ENCODE results near the gene PPIL1. TPM values are rescaled to one million over a fixed set of nuclear protein-coding genes. Genes with fewer than 3 reads are reported as not detected.

Gene PPIL1
- total RNA-seq, 1 donor from 2014 or later: 36.6 TPM

DNA sequence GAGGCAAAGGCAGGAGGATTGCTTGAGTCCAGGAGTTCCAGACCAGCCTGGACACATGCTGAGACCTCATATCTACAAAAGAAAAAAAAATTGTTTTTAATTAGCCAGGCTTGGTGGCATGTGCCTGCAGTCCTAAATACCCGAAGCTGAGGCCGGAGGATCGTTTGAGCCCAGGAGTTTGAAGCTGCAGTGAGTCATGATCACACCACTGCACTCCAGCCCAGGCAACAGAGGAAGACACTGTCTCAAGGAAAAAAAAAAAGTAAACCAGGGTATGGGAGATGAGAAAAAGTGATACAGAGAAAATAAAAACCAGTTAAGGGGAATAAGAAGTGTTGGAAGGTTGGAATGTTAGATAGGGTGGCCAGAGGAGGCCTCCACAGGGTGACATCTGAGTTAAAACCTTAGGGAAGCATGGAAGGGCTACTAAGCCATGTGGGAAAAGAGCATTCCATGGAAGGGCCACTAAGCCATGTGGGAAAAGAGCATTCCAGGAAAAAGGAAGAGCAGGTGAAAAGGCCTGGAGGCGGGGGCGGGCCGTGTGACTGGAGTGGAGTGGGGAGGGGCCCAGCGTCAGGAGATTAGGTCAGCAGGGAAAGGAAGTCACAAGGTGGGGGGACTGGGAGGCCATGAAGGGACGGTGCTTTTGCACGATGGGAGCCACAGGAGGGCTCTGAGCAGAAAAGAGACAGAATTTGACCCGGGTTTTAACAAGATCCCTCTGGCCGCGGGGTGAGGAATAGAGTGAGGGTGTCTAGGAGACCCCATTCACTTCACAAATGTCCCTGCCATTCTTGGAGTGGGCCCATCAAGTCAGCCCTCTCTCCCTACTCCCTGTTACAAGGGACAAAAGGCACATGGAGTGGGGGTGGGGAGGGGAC lies 53.7 kb downstream of the PPIL1 start:
- Histone ChIP-seq H3K4me3 (ENCODE audit: insufficient read depth, low read depth, low read length) (no peak overlapping the region), H3K79me2 (ENCODE audit: insufficient read depth, low read length) (no peaks in the 10 kb centered on the region), H3K27me3 (ENCODE audit: insufficient read depth, low read length) (no peaks in the 10 kb centered on the region), H3K27ac (ENCODE audit: low read depth, low read length) (no peak overlapping the region), H3K9ac (ENCODE audit: low read length) (no peak overlapping the region), H3K4me2 (ENCODE audit: low read length) (no peak overlapping the region), H4K20me1 (ENCODE audit: insufficient read depth, low read length) (no peaks in the 10 kb centered on the region), H3K9me3 (ENCODE audit: insufficient read depth, low read depth, low read length) (no peaks in the 10 kb centered on the region), H3K36me3 (ENCODE audit: insufficient read depth, low read length) (no peaks in the 10 kb centered on the region), H3K4me1 (ENCODE audit: insufficient read depth, low read length) (peaks cover 10% of the 10 kb centered on the region), H2AFZ (ENCODE audit: low read depth, low read length) (no peak overlapping the region)
- peak overlapping the region; percentile 73 for H3K27ac Mint-ChIP-seq (ENCODE audit: unreplicated experiment)
- no peak overlapping the region for H3K4me3 Mint-ChIP-seq (ENCODE audit: unreplicated experiment)
- H3K36me3 Mint-ChIP-seq (ENCODE audit: low read depth, unreplicated experiment): peaks cover 4% of the 10 kb centered on the region
- DNase-seq (ENCODE audit: low read depth) (peak; percentile 51), FAIRE-seq (no peak)
- TF ChIP-seq, protein P1, sequence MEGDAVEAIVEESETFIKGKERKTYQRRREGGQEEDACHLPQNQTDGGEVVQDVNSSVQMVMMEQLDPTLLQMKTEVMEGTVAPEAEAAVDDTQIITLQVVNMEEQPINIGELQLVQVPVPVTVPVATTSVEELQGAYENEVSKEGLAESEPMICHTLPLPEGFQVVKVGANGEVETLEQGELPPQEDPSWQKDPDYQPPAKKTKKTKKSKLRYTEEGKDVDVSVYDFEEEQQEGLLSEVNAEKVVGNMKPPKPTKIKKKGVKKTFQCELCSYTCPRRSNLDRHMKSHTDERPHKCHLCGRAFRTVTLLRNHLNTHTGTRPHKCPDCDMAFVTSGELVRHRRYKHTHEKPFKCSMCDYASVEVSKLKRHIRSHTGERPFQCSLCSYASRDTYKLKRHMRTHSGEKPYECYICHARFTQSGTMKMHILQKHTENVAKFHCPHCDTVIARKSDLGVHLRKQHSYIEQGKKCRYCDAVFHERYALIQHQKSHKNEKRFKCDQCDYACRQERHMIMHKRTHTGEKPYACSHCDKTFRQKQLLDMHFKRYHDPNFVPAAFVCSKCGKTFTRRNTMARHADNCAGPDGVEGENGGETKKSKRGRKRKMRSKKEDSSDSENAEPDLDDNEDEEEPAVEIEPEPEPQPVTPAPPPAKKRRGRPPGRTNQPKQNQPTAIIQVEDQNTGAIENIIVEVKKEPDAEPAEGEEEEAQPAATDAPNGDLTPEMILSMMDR (IDR thresholded peaks at IDR 0.05; ENCODE audit: insufficient read depth, low read depth, low read length): no peak
- no peak for TF ChIP-seq EZH2 (IDR thresholded peaks at IDR 0.05; ENCODE audit: insufficient read depth, low read length)
- H3K27me3 Mint-ChIP-seq (ENCODE audit: low read depth, unreplicated experiment): peaks cover 14% of the 10 kb centered on the region
- peaks cover 21% of the 10 kb centered on the region for H3K4me1 Mint-ChIP-seq (ENCODE audit: low read depth, unreplicated experiment)
- no peaks in the 10 kb centered on the region for H3K9me3 Mint-ChIP-seq (ENCODE audit: unreplicated experiment)

DNA sequence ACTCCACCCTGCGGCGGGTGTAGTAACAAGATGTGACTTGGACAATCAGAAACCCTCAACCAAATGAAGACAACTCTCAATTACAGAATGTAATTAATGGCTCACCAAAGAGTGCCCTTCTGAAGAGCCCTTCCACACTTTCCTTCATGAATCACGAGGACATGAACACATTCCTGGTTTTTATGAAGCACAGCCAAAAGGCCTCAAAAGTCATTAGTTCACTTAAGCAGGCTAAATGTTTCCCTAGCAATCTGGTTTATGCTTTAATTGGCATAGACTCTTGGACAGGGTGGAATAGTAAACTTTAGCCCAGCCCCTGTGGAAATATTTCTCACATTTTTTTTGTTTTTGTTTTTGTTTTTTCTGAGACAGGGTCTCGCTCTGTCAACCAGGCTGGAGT lies 55.8 kb downstream of the PPIL1 start:
- no peak for DNase-seq (ENCODE audit: low read depth)
- no peak overlapping the region for H3K4me3 ChIP-seq (ENCODE audit: insufficient read depth, low read depth, low read length)
- H3K4me2 ChIP-seq (ENCODE audit: low read length): no peak overlapping the region
- peaks cover 10% of the 10 kb centered on the region for H3K4me1 ChIP-seq (ENCODE audit: insufficient read depth, low read length)
- no peaks in the 10 kb centered on the region for H4K20me1 ChIP-seq (ENCODE audit: insufficient read depth, low read length)
- H3K27me3 ChIP-seq (ENCODE audit: insufficient read depth, low read length): peaks cover 2% of the 10 kb centered on the region
- H3K36me3 ChIP-seq (ENCODE audit: insufficient read depth, low read length): no peaks in the 10 kb centered on the region
- Mint-ChIP-seq H3K36me3 (ENCODE audit: low read depth, unreplicated experiment) (peaks cover 4% of the 10 kb centered on the region), H3K4me1 (ENCODE audit: low read depth, unreplicated experiment) (peaks cover 21% of the 10 kb centered on the region), H3K27ac (ENCODE audit: unreplicated experiment) (no peak overlapping the region), H3K27me3 (ENCODE audit: low read depth, unreplicated experiment) (peaks cover 23% of the 10 kb centered on the region), H3K9me3 (ENCODE audit: unreplicated experiment) (no peaks in the 10 kb centered on the region), H3K4me3 (ENCODE audit: unreplicated experiment) (no peak overlapping the region)
- no peak for FAIRE-seq
- no peak overlapping the region for H3K9ac ChIP-seq (ENCODE audit: low read length)
- no peaks in the 10 kb centered on the region for H3K79me2 ChIP-seq (ENCODE audit: insufficient read depth, low read length)
- TF ChIP-seq, protein P1 (IDR thresholded peaks at IDR 0.05; ENCODE audit: insufficient read depth, low read depth, low read length): no peak
- no peak for TF ChIP-seq EZH2 (IDR thresholded peaks at IDR 0.05; ENCODE audit: insufficient read depth, low read length)
- no peak overlapping the region for H3K27ac ChIP-seq (ENCODE audit: low read depth, low read length)
- no peak overlapping the region for H2AFZ ChIP-seq (ENCODE audit: low read depth, low read length)
- H3K9me3 ChIP-seq (ENCODE audit: insufficient read depth, low read depth, low read length): no peaks in the 10 kb centered on the region

DNA sequence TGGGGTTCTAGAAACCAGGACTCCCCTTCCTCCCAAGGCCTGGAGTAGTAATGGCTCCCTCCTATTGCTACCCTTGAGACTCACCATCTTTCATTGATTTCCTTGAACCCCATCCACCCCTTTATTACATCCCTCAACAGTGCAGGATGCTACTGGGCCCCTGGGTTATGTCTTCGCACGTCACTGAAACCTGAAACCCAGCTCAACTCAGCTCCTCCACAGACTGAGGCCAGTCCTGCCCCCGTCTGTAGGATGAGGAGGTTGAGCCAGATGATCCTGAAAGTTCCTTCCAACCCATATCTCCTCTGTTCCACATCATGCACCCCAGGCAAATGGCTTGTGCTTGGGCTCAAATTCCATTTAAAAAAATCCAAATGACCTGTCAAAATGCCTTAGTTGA lies 56.8 kb downstream of the PPIL1 start:
- Mint-ChIP-seq H3K9me3 (ENCODE audit: unreplicated experiment) (no peaks in the 10 kb centered on the region), H3K27ac (ENCODE audit: unreplicated experiment) (no peak overlapping the region), H3K4me1 (ENCODE audit: low read depth, unreplicated experiment) (peaks cover 18% of the 10 kb centered on the region), H3K4me3 (ENCODE audit: unreplicated experiment) (no peak overlapping the region), H3K36me3 (ENCODE audit: low read depth, unreplicated experiment) (peaks cover 4% of the 10 kb centered on the region), H3K27me3 (ENCODE audit: low read depth, unreplicated experiment) (peaks cover 26% of the 10 kb centered on the region)
- H3K4me3 ChIP-seq (ENCODE audit: insufficient read depth, low read depth, low read length): no peak overlapping the region
- H3K79me2 ChIP-seq (ENCODE audit: insufficient read depth, low read length): no peaks in the 10 kb centered on the region
- no peaks in the 10 kb centered on the region for H3K9me3 ChIP-seq (ENCODE audit: insufficient read depth, low read depth, low read length)
- FAIRE-seq: no peak
- peaks cover 8% of the 10 kb centered on the region for H3K4me1 ChIP-seq (ENCODE audit: insufficient read depth, low read length)
- H3K27ac ChIP-seq (ENCODE audit: low read depth, low read length): no peak overlapping the region
- no peak overlapping the region for H3K9ac ChIP-seq (ENCODE audit: low read length)
- H3K36me3 ChIP-seq (ENCODE audit: insufficient read depth, low read length): no peaks in the 10 kb centered on the region
- H3K4me2 ChIP-seq (ENCODE audit: low read length): no peak overlapping the region
- H4K20me1 ChIP-seq (ENCODE audit: insufficient read depth, low read length): no peaks in the 10 kb centered on the region
- H2AFZ ChIP-seq (ENCODE audit: low read depth, low read length): no peak overlapping the region
- no peak for TF ChIP-seq EZH2 (IDR thresholded peaks at IDR 0.05; ENCODE audit: insufficient read depth, low read length)
- TF ChIP-seq, protein P1 (IDR thresholded peaks at IDR 0.05; ENCODE audit: insufficient read depth, low read depth, low read length): no peak
- peaks cover 2% of the 10 kb centered on the region for H3K27me3 ChIP-seq (ENCODE audit: insufficient read depth, low read length)
- no peak for DNase-seq (ENCODE audit: low read depth)
